ENCODE data around the gene RNF135. TPM values are rescaled to one million over a fixed set of nuclear protein-coding genes. Genes with fewer than 3 reads are reported as not detected.
A peak's percentile ranks its signal among the peaks of the same experiment; 100 is the strongest.

The RNF135 gene
- total RNA-seq, 2 experiments from 2014 or later: 9.1 to 9.5 TPM

GRCh38 chr17:30939051-30939689 is 31.7 kb upstream of the RNF135 start:
- Mint-ChIP-seq H3K36me3 (peaks cover 2% of the 10 kb centered on the region), H3K27ac (peak overlapping the region; percentile 72), H3K4me3 (peak overlapping the region; percentile 39), H3K27me3 (no peaks in the 10 kb centered on the region), H3K4me1 (peaks cover 14% of the 10 kb centered on the region), H3K9me3 (ENCODE audit: low read depth) (no peaks in the 10 kb centered on the region)
- DNase-seq: no peak
- CTCF ChIA-PET: interaction anchor here (1.2 to 1.3 kb wide), 3 partner anchors 13 to 115 kb away, joined by 3 to 4 read pairs (median 3); partner anchors contain the start of gene CRLF3
- ATAC-seq: peak; percentile 42

GRCh38 chr17:30942308-30943079 is 28.3 kb upstream of the RNF135 start:
- ATAC-seq: no peak
- no peak overlapping the region for H3K4me3 Mint-ChIP-seq
- H3K36me3 Mint-ChIP-seq: peaks cover 2% of the 10 kb centered on the region
- H3K4me1 Mint-ChIP-seq: peaks cover 14% of the 10 kb centered on the region
- CTCF ChIA-PET: no interaction called here
- no peaks in the 10 kb centered on the region for H3K9me3 Mint-ChIP-seq (ENCODE audit: low read depth)
- no peak for DNase-seq
- no peaks in the 10 kb centered on the region for H3K27me3 Mint-ChIP-seq
- H3K27ac Mint-ChIP-seq: no peak overlapping the region

- H3K4me3 Mint-ChIP-seq: no peak overlapping the region
- H3K27me3 Mint-ChIP-seq: no peaks in the 10 kb centered on the region
- no peak overlapping the region for H3K27ac Mint-ChIP-seq
- no peaks in the 10 kb centered on the region for H3K36me3 Mint-ChIP-seq
- peaks cover under 1% of the 10 kb centered on the region for H3K4me1 Mint-ChIP-seq
- DNase-seq (no peak), ATAC-seq (no peak)
- H3K9me3 Mint-ChIP-seq (ENCODE audit: low read depth): no peaks in the 10 kb centered on the region
- CTCF ChIA-PET: no interaction called here
Observed at GRCh38 chr17:30947796-30948195, 23.0 kb upstream of the RNF135 start.

GRCh38 chr17:30950189-30950588 is 20.6 kb upstream of the RNF135 start:
- Mint-ChIP-seq H3K36me3 (no peaks in the 10 kb centered on the region), H3K4me3 (no peak overlapping the region), H3K4me1 (no peaks in the 10 kb centered on the region), H3K27me3 (no peaks in the 10 kb centered on the region), H3K9me3 (ENCODE audit: low read depth) (no peaks in the 10 kb centered on the region), H3K27ac (no peak overlapping the region)
- ATAC-seq: no peak
- DNase-seq: no peak
- CTCF ChIA-PET: no interaction called here

GRCh38 chr17:30950669-30951399 is 20.0 kb upstream of the RNF135 start:
- no peaks in the 10 kb centered on the region for H3K27me3 Mint-ChIP-seq
- H3K9me3 Mint-ChIP-seq (ENCODE audit: low read depth): no peaks in the 10 kb centered on the region
- no peak overlapping the region for H3K27ac Mint-ChIP-seq
- ATAC-seq (no peak), DNase-seq (no peak)
- no peak overlapping the region for H3K4me3 Mint-ChIP-seq
- CTCF ChIA-PET: no interaction called here
- H3K36me3 Mint-ChIP-seq: no peaks in the 10 kb centered on the region
- H3K4me1 Mint-ChIP-seq: no peaks in the 10 kb centered on the region

GRCh38 chr17:30952638-30953393 is 18.0 kb upstream of the RNF135 start:
- H3K4me3 Mint-ChIP-seq: no peak overlapping the region
- peaks cover 7% of the 10 kb centered on the region for H3K27me3 Mint-ChIP-seq
- ATAC-seq (no peak), DNase-seq (no peak)
- H3K4me1 Mint-ChIP-seq: no peaks in the 10 kb centered on the region
- H3K9me3 Mint-ChIP-seq (ENCODE audit: low read depth): no peaks in the 10 kb centered on the region
- no peak overlapping the region for H3K27ac Mint-ChIP-seq
- CTCF ChIA-PET: interaction anchor here (0.7 to 0.8 kb wide), 2 partner anchors 13 to 23 kb away, joined by 3 read pairs; no protein-coding TSS in a partner anchor
- no peaks in the 10 kb centered on the region for H3K36me3 Mint-ChIP-seq

- no peaks in the 10 kb centered on the region for H3K4me1 Mint-ChIP-seq
- DNase-seq (no peak), ATAC-seq (no peak)
- H3K27ac Mint-ChIP-seq: no peak overlapping the region
- H3K9me3 Mint-ChIP-seq (ENCODE audit: low read depth): no peaks in the 10 kb centered on the region
- H3K36me3 Mint-ChIP-seq: no peaks in the 10 kb centered on the region
- CTCF ChIA-PET: no interaction called here
- no peak overlapping the region for H3K4me3 Mint-ChIP-seq
- H3K27me3 Mint-ChIP-seq: peaks cover 18% of the 10 kb centered on the region
Observed at GRCh38 chr17:30954046-30954830, 16.6 kb upstream of the RNF135 start.

GRCh38 chr17:30956764-30957374 is 14.0 kb upstream of the RNF135 start:
- Mint-ChIP-seq H3K9me3 (ENCODE audit: low read depth) (no peaks in the 10 kb centered on the region), H3K27me3 (peaks cover 19% of the 10 kb centered on the region), H3K36me3 (no peaks in the 10 kb centered on the region), H3K4me1 (peaks cover 6% of the 10 kb centered on the region), H3K4me3 (no peak overlapping the region), H3K27ac (no peak overlapping the region)
- ATAC-seq: no peak
- DNase-seq: no peak
- CTCF ChIA-PET: no interaction called here

GRCh38 chr17:30957741-30958140 is 13.1 kb upstream of the RNF135 start:
- CTCF ChIA-PET: no interaction called here
- H3K36me3 Mint-ChIP-seq: no peaks in the 10 kb centered on the region
- H3K27ac Mint-ChIP-seq: no peak overlapping the region
- no peak for ATAC-seq
- DNase-seq: no peak
- H3K27me3 Mint-ChIP-seq: peaks cover 19% of the 10 kb centered on the region
- peaks cover 8% of the 10 kb centered on the region for H3K4me1 Mint-ChIP-seq
- H3K9me3 Mint-ChIP-seq (ENCODE audit: low read depth): no peaks in the 10 kb centered on the region
- no peak overlapping the region for H3K4me3 Mint-ChIP-seq

- Mint-ChIP-seq H3K36me3 (no peaks in the 10 kb centered on the region), H3K9me3 (ENCODE audit: low read depth) (no peaks in the 10 kb centered on the region), H3K4me3 (no peak overlapping the region), H3K27ac (no peak overlapping the region), H3K27me3 (peaks cover 19% of the 10 kb centered on the region), H3K4me1 (peaks cover 8% of the 10 kb centered on the region)
- CTCF ChIA-PET: no interaction called here
- ATAC-seq (no peak), DNase-seq (no peak)
Observed at GRCh38 chr17:30958187-30958586, 12.7 kb upstream of the RNF135 start.

- CTCF ChIA-PET: interaction anchor here (0.6 kb wide), 1 partner anchor 519 kb away, joined by 3 read pairs; no protein-coding TSS in a partner anchor
- no peak for ATAC-seq
- peaks cover 8% of the 10 kb centered on the region for H3K4me1 Mint-ChIP-seq
- no peak overlapping the region for H3K4me3 Mint-ChIP-seq
- peaks cover 16% of the 10 kb centered on the region for H3K27me3 Mint-ChIP-seq
- H3K9me3 Mint-ChIP-seq (ENCODE audit: low read depth): no peaks in the 10 kb centered on the region
- no peaks in the 10 kb centered on the region for H3K36me3 Mint-ChIP-seq
- H3K27ac Mint-ChIP-seq: no peak overlapping the region
- DNase-seq: no peak
Observed at GRCh38 chr17:30961209-30962188, 9.3 kb upstream of the RNF135 start.
